GM12872 (cell line): ENCODE data around the gene FRMD8.

Experiments used
- TF ChIP-seq, protein P1 (sequence below): IDR thresholded peaks from 3 replicates; pipeline ENCODE4 v1.5.1; 2011; ENCODE audit warnings: low read depth, mild to moderate bottlenecking, low read length, moderate library complexity; ENCODE audit not compliant: insufficient read depth

The FRMD8 gene

GRCh38 chr11:65435981-65436411, 49.6 kb downstream of the FRMD8 start:
- TF ChIP-seq, protein P1, sequence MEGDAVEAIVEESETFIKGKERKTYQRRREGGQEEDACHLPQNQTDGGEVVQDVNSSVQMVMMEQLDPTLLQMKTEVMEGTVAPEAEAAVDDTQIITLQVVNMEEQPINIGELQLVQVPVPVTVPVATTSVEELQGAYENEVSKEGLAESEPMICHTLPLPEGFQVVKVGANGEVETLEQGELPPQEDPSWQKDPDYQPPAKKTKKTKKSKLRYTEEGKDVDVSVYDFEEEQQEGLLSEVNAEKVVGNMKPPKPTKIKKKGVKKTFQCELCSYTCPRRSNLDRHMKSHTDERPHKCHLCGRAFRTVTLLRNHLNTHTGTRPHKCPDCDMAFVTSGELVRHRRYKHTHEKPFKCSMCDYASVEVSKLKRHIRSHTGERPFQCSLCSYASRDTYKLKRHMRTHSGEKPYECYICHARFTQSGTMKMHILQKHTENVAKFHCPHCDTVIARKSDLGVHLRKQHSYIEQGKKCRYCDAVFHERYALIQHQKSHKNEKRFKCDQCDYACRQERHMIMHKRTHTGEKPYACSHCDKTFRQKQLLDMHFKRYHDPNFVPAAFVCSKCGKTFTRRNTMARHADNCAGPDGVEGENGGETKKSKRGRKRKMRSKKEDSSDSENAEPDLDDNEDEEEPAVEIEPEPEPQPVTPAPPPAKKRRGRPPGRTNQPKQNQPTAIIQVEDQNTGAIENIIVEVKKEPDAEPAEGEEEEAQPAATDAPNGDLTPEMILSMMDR: no peak

GRCh38 chr11:65436412-65437032, 50.1 kb downstream of the FRMD8 start:
- TF ChIP-seq, protein P1: no peak

- TF ChIP-seq, protein P1: no peak
Observed at GRCh38 chr11:65437436-65438227, 51.2 kb downstream of the FRMD8 start.

DNA sequence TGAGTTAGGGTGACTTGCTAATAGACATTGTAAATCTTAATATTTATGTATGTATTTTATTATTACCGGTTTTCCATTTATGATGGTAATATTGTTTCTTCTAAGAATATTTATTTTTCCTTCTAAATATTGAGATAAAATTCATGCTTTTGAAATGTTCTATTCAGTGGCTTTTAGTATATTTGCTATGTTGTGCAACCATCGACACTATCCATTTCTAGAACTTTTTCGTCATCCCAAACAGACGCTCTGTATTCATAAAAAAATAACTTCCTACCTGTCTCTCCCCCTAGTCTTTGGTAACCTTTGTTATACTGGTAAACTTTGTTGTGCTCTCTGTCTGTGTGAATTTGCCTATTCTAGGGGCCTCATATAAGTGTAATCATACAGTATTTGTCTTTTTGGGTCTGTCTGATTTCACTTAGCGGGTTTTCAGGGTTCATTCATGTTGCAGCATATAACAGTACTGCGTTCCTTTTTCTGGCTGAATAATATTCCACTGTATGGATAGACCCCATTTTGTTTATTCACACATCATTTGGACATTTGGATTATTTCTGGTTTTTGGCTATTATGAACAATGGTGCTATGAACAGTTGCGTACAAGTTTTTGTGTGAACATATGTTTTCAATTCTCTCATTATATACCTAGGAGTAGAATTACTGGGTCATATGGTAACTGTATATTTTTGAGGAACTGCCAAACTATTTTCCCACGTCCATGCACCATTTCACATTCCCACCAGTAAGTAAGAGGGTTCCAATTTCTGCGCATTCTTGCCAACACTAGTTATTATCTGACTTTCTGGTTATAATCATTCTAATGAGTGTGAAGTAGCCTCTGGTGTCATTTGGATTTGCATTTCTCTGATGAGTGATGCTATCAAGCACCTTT, 52.1 kb downstream of the FRMD8 start:
- TF ChIP-seq, protein P1: no peak

- TF ChIP-seq, protein P1: no peak
Observed at GRCh38 chr11:65439331-65440181, 53.1 kb downstream of the FRMD8 start.

- TF ChIP-seq, protein P1: no peak
Observed at GRCh38 chr11:65440831-65441499, 54.5 kb downstream of the FRMD8 start.
